HG03575 (cell line): ENCODE measurements around the gene PTPRN2.
"Not testable (repeated sequence)": the region's sequence is repeated elsewhere in the genome, so short reads cannot be mapped to it uniquely, and the experiment has no call there.

Experiments used
- ATAC-seq: cut with Tn5 transposase; IDR thresholded peaks from one replicate; pipeline ENCODE4 v1.9.1; 2021; ENCODE audit not compliant: unreplicated experiment, insufficient number of reproducible peaks, low FRiP score; ENCODE audit errors: extremely low read depth

Gene PTPRN2

DNA sequence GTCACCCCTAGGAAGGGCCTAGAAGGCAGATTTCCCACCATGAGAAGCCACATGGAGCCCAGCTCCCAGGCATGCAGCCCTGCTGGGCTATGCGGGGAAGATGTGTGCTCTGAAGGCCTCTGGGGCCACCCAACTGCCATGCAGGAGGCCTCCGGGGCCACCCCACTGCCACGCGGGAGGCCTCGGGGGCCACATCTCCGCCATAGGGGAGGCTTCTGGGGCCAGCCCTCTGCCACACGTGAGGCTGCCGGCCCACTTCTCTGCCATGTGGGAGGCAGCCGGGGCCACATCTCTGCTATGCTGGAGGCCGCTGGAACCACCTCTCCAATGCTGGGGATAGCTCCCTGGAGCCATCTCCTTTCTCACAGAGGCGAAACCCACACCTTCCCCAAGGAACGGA lies 799.0 kb downstream of the PTPRN2 start:
- ATAC-seq, result no peak

DNA sequence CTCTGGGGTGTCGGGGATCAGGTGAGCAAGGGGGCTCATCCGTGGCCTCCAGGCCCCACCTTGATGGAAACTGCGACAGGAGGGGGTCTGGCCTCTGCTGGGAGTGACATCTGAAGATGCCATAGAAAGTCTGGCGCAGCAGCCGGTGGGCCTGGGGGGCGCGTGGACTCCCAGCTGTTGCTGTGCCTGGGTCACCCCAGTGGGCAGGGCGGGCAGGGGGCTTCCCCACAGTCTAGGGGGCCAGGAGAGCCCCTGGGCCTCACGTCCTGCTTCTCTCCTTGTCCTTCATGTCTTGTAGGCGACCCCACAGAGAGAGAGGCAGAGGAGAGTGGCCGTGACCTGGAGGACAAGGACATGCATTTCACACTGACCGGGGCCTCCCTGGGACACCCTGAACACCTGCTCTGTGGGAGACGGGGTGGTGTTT lies 800.3 kb downstream of the PTPRN2 start:
- ATAC-seq, result no peak

DNA sequence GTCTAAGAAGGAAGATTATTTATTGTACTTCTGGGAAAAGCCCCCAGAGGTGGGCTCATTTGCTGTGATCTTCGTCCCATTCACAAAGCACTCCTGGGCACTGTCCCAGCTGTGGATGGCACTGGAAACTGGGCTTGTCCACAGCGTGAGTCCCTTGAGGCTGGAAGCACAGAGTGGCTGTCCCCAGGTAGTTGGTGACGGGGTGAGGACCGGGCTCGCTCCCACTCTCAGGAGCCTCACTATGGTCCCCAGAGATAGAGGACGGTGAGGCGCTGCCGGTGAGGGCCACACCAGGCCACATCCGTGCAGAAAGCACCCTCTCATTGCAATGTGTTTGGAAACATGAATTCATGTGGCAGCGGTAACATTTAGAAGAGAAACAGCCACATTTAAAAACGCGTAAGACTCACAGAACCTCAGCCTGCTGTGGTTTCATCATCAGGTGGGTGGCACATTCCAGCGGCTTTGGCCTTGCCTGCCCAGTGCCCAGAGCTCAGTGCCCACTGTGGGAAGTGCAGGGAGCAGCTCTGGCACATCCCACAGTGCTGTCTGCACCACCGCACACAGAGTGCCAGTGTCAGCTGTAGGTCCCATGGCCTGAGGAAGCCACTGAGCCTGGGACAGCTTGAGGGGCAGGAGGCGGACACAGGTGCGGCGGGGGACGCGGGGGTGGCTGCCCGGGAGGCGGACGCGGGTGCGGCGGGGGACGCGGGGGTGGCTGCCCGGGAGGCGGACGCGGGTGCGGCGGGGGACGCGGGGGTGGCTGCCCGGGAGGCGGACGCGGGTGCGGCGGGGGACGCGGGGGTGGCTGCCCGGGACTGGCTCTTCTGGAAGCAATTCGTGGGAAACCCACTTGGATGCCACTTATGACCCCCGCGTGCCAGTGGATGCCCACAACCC lies 801.0 kb downstream of the PTPRN2 start:
- no peak for ATAC-seq

DNA sequence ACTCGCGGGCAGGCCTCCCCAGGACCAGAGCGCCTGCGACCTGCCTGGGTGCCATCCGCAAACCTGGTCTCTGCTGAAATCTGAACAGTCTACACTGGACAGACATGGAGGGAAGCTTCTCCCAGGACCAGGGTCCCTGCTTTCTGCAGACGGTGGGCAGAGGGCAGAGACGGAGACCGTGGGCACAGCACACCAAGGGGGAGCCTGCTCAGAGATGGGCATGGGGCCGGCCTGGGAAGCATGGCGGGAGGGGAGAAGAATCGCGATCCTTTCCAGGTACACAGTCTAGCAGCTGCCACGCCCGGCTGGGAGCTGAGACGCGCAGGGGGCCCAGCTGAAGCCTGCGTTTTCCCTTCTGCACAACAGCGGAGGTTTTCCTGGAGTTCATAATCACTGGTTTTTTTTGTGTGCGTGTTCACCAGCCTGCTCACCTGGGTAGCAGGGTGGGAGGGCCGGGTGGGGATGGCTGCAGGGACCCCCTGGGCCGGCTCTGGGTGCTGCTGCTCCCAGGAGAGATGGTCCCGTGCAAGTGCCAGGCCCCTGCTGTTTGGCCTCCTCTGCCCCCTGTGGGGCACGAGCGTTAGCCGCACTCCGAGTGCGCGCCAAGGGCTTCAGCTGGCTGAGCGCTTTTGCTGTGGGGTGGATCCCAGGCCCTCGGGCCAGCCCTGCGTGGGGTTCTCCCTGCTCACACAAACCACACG lies 802.0 kb downstream of the PTPRN2 start:
- no peak for ATAC-seq

DNA sequence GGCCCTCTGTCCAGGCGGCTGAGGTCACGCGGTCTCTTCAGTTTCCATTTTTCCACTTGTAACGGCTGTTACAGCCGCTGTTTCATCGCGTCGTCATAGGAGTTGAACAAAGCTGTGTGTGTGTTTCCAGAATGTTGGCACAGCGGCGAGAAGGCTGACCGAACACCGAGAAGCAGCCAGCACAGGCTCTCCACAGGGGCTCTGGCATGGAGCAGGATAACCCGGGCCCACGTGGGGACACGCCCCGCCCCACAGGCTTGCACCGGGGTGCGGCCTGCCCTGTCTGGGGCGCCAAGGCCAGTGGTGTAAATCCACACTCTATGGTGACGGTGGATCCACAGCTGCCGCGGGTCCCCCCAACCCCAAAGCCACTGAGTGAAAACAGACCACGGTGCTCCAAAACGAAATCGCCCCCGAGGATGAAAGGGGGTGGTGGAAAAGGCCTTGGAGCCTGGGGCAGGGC lies 802.6 kb downstream of the PTPRN2 start:
- no peak for ATAC-seq

DNA sequence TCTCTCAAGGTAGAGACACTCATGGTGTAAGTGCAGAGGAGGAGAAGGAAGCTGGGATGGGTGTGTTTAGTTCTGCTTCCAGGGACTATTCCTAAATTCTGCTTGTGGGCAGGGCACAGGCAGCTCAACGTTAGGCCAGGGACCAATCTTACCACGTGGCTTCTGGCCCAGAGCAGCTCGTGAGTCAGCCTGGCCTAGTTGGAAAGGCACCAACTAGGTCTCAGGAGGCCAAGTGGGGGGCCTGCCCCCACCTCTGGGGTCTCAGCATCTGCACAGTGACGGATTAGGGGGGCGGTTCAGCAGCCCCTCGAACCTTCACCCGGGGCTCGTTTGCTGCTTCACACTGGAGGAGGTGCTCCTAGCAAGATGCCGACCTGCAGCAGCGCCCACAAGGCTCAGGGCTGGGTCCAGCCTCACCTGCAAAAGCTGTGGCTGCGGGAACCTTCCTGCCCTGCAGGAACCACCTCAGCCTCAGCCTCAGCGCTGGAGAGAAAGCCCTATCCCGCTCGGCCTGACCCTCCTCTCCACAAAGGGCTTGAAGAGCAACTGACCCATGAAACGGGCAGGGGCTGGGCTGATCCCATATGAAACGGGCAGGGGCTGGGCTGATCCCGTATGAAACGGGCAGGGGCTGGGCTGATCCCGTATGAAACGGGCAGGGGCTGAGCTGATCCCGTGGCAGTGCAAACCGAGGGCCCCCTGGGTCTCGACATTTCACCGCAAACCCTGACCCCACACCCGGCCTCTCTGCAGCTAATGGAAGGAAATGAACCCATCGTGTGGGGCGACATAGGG lies 803.4 kb downstream of the PTPRN2 start:
- ATAC-seq, result no peak

DNA sequence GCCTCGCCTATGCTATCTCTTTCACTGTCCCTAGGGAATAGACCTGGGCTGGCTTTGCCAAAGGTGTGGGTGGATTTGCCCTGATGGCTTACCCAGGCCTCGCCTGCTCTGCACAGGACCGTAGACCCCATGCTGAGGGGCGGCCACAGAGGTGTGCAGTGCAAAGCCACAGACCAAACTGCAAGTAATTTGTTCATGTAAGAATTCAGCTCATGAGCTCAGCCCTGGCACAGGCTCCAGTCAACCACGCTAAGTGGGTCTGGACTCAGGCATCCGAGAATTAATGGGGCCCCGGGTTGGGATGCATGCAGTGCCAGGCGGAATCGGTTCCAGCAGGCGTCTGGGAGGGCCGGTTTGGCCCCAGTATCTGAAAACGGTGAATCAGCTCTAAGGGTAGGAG lies 805.6 kb downstream of the PTPRN2 start:
- ATAC-seq, result no peak

DNA sequence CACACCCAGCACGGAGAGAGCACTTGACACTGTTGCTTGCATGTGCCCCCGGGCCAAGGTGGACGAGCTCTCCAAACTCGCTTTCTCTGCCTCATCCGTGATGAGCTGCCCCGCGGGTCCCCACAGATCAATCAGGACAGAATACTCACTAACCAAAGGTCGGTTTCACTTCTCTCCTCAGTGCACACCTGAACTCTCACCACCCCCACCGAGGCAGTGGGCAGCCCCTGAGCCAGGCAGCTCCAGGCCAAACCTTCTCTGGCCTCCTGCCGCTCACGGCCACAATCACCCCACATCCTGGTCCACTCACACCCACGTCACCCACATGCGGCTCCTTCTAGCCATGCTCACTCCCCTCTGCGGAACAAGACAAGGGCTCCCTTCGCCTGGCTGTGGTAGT lies 806.9 kb downstream of the PTPRN2 start:
- no peak for ATAC-seq

DNA sequence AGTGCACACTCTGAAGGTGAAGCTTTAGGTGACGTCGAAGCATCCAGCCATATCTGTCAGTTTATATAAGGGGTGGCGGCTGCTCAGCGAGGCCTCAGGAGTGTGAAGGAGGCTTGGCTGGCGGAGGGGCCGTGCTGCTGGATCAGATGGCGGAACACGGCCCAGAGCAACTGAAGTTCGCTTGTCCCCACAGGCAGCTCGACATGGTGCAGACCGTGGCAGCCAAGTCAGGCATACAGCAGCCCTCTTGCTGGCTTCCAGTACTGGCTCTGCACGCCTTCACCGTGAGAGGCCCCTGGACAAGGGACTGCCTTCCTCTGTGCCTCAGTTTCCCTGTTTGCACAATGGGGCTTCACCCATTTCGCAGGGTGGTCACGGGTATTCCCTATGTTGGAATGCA lies 807.3 kb downstream of the PTPRN2 start:
- no peak for ATAC-seq

DNA sequence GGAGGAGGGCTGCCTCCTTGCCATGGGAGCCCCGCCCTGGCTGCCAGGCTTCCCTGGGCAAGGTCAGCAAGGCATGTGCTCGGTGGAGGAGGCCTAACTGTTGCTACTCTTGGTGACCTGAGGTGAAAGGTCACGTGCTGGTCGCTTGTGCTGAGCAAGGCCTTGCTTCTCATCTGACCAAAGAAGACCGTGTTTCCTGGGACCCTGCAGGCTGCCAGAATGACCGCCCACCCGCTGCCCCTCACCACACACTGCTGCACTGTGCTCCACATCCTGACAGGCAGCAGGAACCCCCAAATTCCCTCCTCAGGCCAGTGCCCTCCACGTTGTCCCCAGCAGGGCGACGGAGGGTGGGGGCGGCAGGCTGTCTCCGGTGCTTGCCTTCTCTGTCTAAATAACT lies 808.4 kb downstream of the PTPRN2 start:
- ATAC-seq, result no peak

DNA sequence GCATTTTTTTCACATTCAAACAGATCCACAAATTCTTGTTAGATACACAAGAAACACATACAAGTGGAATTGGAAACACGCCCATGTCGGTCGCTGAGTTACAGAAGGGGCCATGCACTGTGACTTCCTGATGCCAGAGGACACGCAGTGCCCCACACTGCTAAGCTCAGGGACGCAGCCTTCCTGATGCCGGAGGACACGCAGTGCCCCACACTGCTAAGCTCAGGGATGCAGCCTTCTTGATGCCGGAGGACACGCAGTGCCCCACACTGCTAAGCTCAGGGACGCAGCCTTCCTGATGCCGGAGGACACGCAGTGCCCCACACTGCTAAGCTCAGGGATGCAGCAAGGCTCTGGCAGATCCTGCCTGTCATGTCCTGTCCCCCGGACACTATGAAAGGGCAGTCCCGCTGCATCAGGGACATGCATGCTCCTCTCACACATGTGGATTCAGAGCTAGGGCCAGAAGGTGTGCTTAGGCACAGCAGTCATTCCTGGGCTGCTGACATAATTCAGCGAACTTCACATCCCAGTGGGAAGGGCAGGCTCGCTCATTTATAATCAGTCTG lies 810.3 kb downstream of the PTPRN2 start:
- ATAC-seq, result not testable (repeated sequence)

DNA sequence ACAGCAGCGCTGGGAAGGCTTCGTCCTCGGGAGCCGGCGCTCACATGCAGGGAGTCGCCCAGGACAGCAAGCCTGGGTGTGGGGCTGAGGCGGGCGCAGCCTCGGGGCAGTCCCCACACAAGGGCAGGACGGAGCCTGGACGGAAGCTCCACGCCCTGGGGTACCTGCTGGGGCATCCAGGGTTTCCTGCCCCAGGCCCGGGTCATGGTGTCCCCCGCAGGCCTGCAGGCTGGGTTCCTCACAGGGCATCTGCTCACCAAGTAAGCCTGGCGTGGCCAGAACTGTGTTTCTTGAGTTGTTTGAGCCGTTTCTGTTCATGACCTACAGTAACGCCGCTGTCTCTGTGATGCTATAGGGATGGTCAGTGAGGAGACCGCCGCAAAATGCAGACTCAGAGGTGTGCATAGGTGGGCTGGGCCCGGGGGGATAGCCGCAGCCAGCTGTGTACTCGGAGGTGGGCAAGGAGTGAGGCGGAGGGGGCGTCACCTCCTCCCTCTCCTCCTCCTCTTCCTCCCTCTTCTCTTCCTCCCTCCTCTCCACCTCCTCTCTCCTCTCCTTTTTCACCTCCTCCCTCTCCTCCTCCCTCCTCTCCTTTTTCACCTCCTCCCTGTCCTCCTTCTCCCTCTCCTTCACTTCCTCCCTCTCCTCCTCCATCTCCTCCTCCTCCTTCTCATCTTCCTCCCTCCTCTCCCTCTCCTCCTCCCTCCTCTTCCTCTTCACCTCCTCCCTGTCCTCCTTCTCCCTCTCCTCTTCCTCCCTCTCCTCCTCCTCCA lies 811.9 kb downstream of the PTPRN2 start:
- ATAC-seq, result no peak

DNA sequence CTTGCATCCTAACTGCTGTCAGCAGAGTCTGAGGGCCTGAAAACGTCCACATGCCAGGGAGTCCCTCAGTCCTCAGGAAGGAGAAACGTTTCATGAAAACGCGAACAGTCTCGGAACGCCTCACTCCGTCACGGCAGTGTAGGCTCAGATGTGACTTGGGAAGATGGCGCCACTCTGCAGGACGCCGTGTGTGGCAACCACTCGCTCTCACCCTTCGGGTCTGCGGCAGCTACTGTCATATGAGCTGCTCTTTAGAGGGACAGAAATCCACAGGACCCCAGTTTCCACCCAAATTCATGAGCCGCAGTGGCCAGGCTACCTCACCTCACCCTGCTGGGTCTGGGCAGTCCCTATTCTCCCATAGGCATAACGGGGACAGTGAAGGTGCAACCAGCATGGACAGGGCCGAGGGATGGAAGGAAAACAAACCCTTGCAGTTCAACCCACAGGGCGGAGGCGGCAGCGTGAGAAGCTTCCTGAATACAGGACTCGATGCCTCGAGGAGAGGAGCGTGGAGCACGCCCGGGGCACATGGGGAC lies 812.5 kb downstream of the PTPRN2 start:
- ATAC-seq, result no peak

DNA sequence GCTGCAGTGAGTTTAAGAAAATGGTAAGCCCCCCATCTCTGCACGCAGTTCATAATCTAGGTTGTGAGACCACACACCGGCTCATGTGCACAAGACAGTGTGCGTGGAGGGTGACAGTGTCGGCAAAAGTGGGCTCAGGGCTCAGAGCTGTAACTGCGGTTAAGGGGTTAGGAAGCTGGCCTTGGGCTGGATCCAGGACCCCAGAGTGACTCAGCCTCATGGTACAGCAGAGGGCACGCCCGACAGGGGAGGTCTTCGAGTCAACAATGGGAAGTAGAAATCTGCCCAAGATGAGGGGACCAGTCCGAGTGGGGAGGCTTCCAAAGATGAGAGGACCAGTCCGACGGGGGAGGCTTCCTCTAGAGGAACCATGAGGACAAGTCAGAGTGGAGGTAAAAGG lies 813.1 kb downstream of the PTPRN2 start:
- ATAC-seq, result no peak

DNA sequence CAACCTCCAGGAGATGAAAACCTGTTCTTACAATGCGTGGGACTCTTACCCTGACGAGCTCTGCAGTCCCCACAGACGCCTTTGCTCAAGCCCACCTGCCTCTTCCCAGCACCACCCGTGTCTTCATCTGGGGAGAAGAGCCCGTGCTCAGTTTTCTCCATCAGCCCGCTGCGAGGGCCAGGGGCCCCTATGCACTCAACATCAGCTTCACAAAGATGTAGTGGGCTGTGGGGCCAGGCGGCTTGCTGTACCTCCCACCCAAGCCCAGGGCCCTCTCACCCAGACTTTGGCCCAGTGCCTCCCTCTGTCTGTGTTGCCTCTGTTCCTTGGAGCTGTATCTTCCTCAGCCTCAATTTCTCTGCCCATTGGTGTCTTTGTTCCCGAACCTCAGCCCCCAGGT lies 814.3 kb downstream of the PTPRN2 start:
- ATAC-seq, result no peak

DNA sequence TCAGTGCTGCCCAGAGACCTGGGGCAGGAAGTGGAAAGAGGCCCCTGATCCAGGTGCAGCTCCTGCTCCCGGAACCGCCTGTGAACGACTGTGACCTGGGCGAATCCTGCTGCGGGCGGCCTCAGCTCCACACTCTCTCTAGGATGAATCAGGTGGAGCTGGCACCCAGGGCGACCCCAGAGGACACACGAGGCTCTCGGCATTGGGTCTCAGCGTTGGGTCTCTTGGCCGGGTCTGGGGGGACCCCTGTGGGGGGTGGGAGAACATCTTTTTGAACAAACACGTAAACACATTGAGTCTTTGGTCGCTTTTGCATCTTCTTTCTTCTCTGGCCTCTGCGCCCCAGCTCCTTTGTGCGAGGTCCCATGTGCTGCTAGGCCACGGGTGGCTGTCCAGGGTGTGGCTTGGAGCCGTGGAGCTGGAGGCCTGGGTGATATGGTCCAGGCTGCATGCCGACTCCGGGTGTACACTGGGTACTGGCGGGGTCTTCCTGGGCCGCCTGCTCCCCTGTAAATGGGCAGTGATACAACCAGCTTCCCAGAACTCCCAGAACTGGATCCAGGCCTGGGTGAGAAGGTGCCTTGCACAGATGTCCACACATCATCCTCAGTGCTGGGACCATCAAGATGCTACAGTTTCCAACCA lies 815.0 kb downstream of the PTPRN2 start:
- no peak for ATAC-seq

DNA sequence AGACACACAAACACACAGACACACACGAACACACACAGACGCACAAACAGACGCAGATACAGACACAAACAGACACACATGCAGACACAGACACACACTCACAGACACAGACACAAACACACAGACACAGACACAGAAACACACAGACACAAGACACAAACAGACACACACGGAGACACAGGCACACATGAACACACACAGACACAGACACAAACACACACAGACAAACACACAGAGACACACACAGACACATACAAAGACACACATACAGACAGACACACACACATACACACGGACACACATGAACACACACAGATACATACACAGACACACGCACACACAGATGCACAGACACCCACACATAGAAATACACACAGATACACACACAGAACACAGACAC lies 815.9 kb downstream of the PTPRN2 start:
- ATAC-seq, result no peak
